ENCODE data around the gene RPL35. TPM values are rescaled to one million over a fixed set of nuclear protein-coding genes. Genes with fewer than 3 reads are reported as not detected.

Gene RPL35
- total and polyA plus RNA-seq, 7 experiments from 2014 or later = 1,415 to 2,135 (median 1,872) TPM

DNA sequence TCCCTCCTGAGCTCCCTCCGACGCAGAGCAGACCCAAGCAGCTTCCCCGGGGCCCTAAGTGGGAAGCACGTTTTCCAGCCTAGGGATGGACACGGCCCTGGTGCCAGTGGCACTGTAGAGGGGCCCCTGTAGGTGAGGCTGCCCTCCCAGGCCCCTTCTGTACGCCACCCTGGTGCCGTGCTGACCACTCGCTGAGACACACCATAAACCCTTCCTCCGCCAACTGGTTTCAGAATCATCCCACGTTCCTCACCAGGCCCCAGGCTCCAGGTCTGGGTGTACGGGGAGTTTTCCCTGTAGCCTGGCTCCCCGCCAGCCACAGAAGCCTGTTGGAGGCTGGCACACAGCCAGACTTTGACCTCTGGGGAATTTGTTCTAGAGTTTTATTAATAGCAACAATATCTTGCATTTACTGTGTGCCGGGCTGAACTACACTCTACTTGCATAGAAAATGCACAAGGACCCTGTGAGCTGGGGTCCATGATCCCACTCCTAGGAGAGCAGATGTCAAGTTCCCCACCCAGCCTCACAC lies 26.7 kb downstream of the RPL35 start:
- intact Hi-C loops (cut with micrococcal nuclease) = no loop called here
- H3K4me1 ChIP-seq (ENCODE audit: control insufficient read depth in 2 of 2, insufficient read depth in 2 of 2, low read length in 2 of 2) = no peaks in the 10 kb centered on the region
- no peak overlapping the region for H3K4me3 ChIP-seq (ENCODE audit: low read length)
- H3K27ac Mint-ChIP-seq = no peak overlapping the region
- no peak overlapping the region for H3K27ac ChIP-seq (ENCODE audit: low read depth, low read length)
- ATAC-seq (no peak), DNase-seq (no peak)
- H3K27me3 Mint-ChIP-seq = peaks cover 19 to 37% (median 23%) of the 10 kb centered on the region in 5 donors
- POLR2A ChIA-PET = no interaction called here
- no peaks in the 10 kb centered on the region for H3K4me1 Mint-ChIP-seq
- H3K27me3 ChIP-seq (ENCODE audit: control insufficient read depth in 2 of 2, insufficient read depth in 2 of 2, low read length in 2 of 2) = peaks cover 0 to 3% of the 10 kb centered on the region in 2 donors
- H3K9me3 Mint-ChIP-seq = no peaks in the 10 kb centered on the region
- no peaks in the 10 kb centered on the region for H3K36me3 ChIP-seq (ENCODE audit: control insufficient read depth in 2 of 3, insufficient read depth in 3 of 3, low read length in 3 of 3)
- CTCF ChIA-PET = no interaction called here
- H3K4me3 Mint-ChIP-seq = no peak overlapping the region
- H3K9me3 ChIP-seq (ENCODE audit: control insufficient read depth in 2 of 3, low read length in 3 of 3) = no peaks in the 10 kb centered on the region
- H3K36me3 Mint-ChIP-seq = no peaks in the 10 kb centered on the region

- H3K36me3 Mint-ChIP-seq = no peaks in the 10 kb centered on the region
- no peak for ATAC-seq
- no peaks in the 10 kb centered on the region for H3K9me3 Mint-ChIP-seq
- intact Hi-C loops (cut with micrococcal nuclease) = no loop called here
- CTCF ChIA-PET = interaction anchor here (0.7 kb wide), 1 partner anchor 144 kb away, joined by 3 read pairs; no protein-coding TSS in a partner anchor
- no peaks in the 10 kb centered on the region for H3K4me1 Mint-ChIP-seq
- Histone ChIP-seq H3K9me3 (ENCODE audit: control insufficient read depth in 2 of 3, low read length in 3 of 3) (no peaks in the 10 kb centered on the region), H3K4me3 (ENCODE audit: low read length) (no peak overlapping the region), H3K27ac (ENCODE audit: low read depth, low read length) (no peak overlapping the region), H3K36me3 (ENCODE audit: control insufficient read depth in 2 of 3, insufficient read depth in 3 of 3, low read length in 3 of 3) (no peaks in the 10 kb centered on the region), H3K4me1 (ENCODE audit: control insufficient read depth in 2 of 2, insufficient read depth in 2 of 2, low read length in 2 of 2) (no peaks in the 10 kb centered on the region), H3K27me3 (ENCODE audit: control insufficient read depth in 2 of 2, insufficient read depth in 2 of 2, low read length in 2 of 2) (peaks cover 0 to 3% of the 10 kb centered on the region in 2 donors)
- H3K27me3 Mint-ChIP-seq = peaks cover 18 to 36% (median 22%) of the 10 kb centered on the region in 5 donors
- no peak overlapping the region for H3K27ac Mint-ChIP-seq
- no peak for DNase-seq
- no peak overlapping the region for H3K4me3 Mint-ChIP-seq
- POLR2A ChIA-PET = no interaction called here
Observed at GRCh38 chr9:124834591-124834990, 27.2 kb downstream of the RPL35 start.

DNA sequence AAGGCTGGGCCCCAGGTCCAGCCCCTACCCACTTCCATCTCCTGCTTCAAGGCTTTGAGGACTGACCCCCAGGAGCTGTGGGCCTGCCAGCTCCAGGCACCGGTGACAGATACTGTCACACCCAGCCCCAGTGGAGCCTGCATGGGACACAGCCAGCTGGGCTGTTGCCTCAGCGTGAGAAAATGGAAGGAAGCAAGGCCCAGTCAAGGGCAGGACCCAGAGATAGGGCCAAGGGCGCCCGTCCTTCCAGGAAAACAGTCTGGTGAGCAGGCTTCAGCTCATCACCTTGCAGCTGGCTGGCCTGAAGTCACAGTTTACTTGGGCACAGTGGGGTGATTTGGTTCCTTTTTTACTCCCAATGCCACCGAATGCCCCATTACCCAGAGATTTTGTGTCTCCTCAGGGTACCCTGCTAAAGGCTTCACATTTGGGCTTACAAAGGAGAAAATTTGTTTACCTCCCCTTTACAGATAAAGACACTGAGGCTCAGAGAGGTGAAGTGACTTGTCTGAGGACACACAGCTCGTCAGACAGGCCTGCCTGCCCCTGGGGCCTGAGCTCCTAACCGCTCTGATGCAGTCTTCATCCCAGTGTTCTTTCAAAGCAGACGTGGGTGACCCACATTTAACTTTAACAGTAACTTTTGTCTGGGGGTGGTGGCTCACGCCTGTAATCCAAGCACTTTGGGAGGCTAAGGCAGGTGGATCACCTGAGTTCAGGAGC lies 30.0 kb downstream of the RPL35 start:
- Histone ChIP-seq H3K27me3 (ENCODE audit: control insufficient read depth in 2 of 2, insufficient read depth in 2 of 2, low read length in 2 of 2) (no peaks in the 10 kb centered on the region), H3K36me3 (ENCODE audit: control insufficient read depth in 2 of 3, insufficient read depth in 3 of 3, low read length in 3 of 3) (no peaks in the 10 kb centered on the region), H3K27ac (ENCODE audit: low read depth, low read length) (no peak overlapping the region), H3K4me1 (ENCODE audit: control insufficient read depth in 2 of 2, insufficient read depth in 2 of 2, low read length in 2 of 2) (no peaks in the 10 kb centered on the region), H3K9me3 (ENCODE audit: control insufficient read depth in 2 of 3, low read length in 3 of 3) (no peaks in the 10 kb centered on the region), H3K4me3 (ENCODE audit: low read length) (no peak overlapping the region)
- POLR2A ChIA-PET = no interaction called here
- H3K4me1 Mint-ChIP-seq = peaks cover 0 to 5% (median 0%) of the 10 kb centered on the region in 7 donors
- H3K4me3 Mint-ChIP-seq = no peak overlapping the region
- no peak for ATAC-seq
- no peak overlapping the region for H3K27ac Mint-ChIP-seq
- H3K9me3 Mint-ChIP-seq = no peaks in the 10 kb centered on the region
- CTCF ChIA-PET = interaction anchor here (0.9 kb wide), 1 partner anchor 21 kb away, joined by 3 read pairs; no protein-coding TSS in a partner anchor
- intact Hi-C loops (cut with micrococcal nuclease) = no loop called here
- H3K36me3 Mint-ChIP-seq = no peaks in the 10 kb centered on the region
- DNase-seq = no peak
- peaks cover 2 to 19% (median 7%) of the 10 kb centered on the region in 5 donors for H3K27me3 Mint-ChIP-seq

DNA sequence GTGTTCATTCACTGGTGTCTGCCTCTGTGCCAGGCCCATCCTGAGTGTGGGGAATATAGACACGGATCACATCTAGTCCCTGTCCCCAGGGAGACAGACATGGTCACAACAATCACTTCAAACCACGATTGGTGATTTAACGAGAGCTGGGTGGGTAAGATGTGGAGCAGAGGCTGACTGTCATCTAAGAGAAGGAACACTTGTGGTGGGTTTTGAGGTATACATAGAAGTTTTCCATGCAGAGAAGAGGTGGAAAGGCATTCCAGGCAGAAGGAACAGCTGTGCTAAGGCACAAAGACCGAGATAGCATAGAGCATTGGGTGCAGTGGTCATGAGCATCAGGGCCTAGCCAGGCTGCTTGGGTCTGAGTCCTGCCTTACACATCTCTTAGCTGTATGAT lies 31.2 kb downstream of the RPL35 start:
- no peaks in the 10 kb centered on the region for H3K4me1 ChIP-seq (ENCODE audit: control insufficient read depth in 2 of 2, insufficient read depth in 2 of 2, low read length in 2 of 2)
- H3K4me3 Mint-ChIP-seq = no peak overlapping the region
- H3K4me1 Mint-ChIP-seq = peaks cover 0 to 5% (median 0%) of the 10 kb centered on the region in 7 donors
- peaks cover under 1 to 17% (median 4%) of the 10 kb centered on the region in 5 donors for H3K27me3 Mint-ChIP-seq
- H3K9me3 Mint-ChIP-seq = peaks cover 0 to 5% (median 0%) of the 10 kb centered on the region in 11 donors
- no peak overlapping the region for H3K4me3 ChIP-seq (ENCODE audit: low read length)
- H3K9me3 ChIP-seq (ENCODE audit: control insufficient read depth in 2 of 3, low read length in 3 of 3) = no peaks in the 10 kb centered on the region
- no peaks in the 10 kb centered on the region for H3K27me3 ChIP-seq (ENCODE audit: control insufficient read depth in 2 of 2, insufficient read depth in 2 of 2, low read length in 2 of 2)
- ATAC-seq = no peak
- ChIA-PET CTCF (no interaction called here), POLR2A (no interaction called here)
- H3K36me3 Mint-ChIP-seq = peaks cover 0 to 4% (median 0%) of the 10 kb centered on the region in 5 donors
- H3K27ac Mint-ChIP-seq = no peak overlapping the region
- intact Hi-C loops (cut with micrococcal nuclease) = no loop called here
- DNase-seq = no peak
- no peak overlapping the region for H3K27ac ChIP-seq (ENCODE audit: low read depth, low read length)
- no peaks in the 10 kb centered on the region for H3K36me3 ChIP-seq (ENCODE audit: control insufficient read depth in 2 of 3, insufficient read depth in 3 of 3, low read length in 3 of 3)

GRCh38 chr9:124829334-124829669 lies 32.5 kb downstream of the RPL35 start:
- Mint-ChIP-seq H3K27ac (no peak overlapping the region), H3K4me3 (no peak overlapping the region), H3K4me1 (peaks cover 0 to 5% (median 0%) of the 10 kb centered on the region in 7 donors), H3K27me3 (peaks cover 0 to 8% (median 4%) of the 10 kb centered on the region in 5 donors), H3K9me3 (peaks cover 0 to 5% (median 0%) of the 10 kb centered on the region in 11 donors), H3K36me3 (peaks cover 0 to 4% (median 0%) of the 10 kb centered on the region in 5 donors)
- intact Hi-C loops (cut with micrococcal nuclease) = no loop called here
- ChIA-PET POLR2A (no interaction called here), CTCF (no interaction called here)
- Histone ChIP-seq H3K4me1 (ENCODE audit: control insufficient read depth in 2 of 2, insufficient read depth in 2 of 2, low read length in 2 of 2) (no peaks in the 10 kb centered on the region), H3K4me3 (ENCODE audit: low read length) (no peak overlapping the region), H3K27me3 (ENCODE audit: control insufficient read depth in 2 of 2, insufficient read depth in 2 of 2, low read length in 2 of 2) (no peaks in the 10 kb centered on the region), H3K27ac (ENCODE audit: low read depth, low read length) (no peak overlapping the region), H3K36me3 (ENCODE audit: control insufficient read depth in 2 of 3, insufficient read depth in 3 of 3, low read length in 3 of 3) (no peaks in the 10 kb centered on the region), H3K9me3 (ENCODE audit: control insufficient read depth in 2 of 3, low read length in 3 of 3) (no peaks in the 10 kb centered on the region)
- DNase-seq (no peak), ATAC-seq (no peak)

DNA sequence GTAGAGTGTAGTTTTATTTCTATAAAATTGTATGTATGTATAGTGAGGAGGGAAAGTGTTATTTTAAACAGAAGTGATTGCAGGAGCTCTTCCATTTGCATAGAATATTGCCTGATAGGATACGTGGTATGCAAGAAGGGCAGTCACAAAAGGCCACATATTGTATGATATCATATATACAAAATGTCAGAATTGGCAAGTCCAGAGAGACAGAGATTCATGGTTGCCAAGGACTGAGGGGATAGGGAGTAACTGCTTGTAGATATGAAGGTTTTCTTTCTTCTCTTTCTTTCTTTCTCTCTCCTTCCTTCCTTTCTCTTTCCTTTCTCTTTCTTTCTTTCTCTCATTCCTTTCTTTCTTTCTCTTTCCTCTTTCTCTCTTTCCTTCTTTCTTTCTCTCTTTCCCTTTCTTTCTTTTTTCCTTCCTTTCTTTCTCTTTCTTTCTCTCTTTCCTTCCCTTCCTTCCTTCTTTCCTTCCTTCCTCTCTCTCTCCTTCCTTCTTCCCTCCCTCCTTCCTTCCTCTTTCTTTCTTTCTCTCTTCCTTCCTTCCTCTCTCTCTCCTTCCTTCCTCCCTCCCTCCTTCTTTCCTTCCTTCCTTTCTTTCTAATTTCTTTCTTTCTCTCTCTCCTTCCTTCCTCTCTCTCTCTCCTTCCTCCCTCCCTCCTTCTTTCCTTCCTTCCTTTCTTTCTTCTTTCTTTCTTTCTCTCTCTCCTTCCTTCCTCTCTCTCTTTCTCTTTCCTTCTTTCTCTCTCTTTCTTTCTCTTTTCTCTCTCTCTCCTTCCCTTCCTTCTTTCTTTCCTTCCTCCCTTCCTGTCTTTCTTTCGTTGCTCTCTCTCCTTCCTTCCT lies 33.0 kb downstream of the RPL35 start:
- no peaks in the 10 kb centered on the region for H3K36me3 ChIP-seq (ENCODE audit: control insufficient read depth in 2 of 3, insufficient read depth in 3 of 3, low read length in 3 of 3)
- H3K4me3 ChIP-seq (ENCODE audit: low read length) = no peak overlapping the region
- H3K9me3 Mint-ChIP-seq = peaks cover 0 to 5% (median 0%) of the 10 kb centered on the region in 11 donors
- CTCF ChIA-PET = interaction anchor here (0.5 kb wide), 1 partner anchor 91 kb away, joined by 3 read pairs; no protein-coding TSS in a partner anchor
- no peaks in the 10 kb centered on the region for H3K9me3 ChIP-seq (ENCODE audit: control insufficient read depth in 2 of 3, low read length in 3 of 3)
- peaks cover 0 to 5% (median 0%) of the 10 kb centered on the region in 7 donors for H3K4me1 Mint-ChIP-seq
- no peaks in the 10 kb centered on the region for H3K27me3 ChIP-seq (ENCODE audit: control insufficient read depth in 2 of 2, insufficient read depth in 2 of 2, low read length in 2 of 2)
- peaks cover 0 to 6% (median 4%) of the 10 kb centered on the region in 5 donors for H3K27me3 Mint-ChIP-seq
- H3K27ac ChIP-seq (ENCODE audit: low read depth, low read length) = no peak overlapping the region
- peaks cover 0 to 4% (median 0%) of the 10 kb centered on the region in 5 donors for H3K36me3 Mint-ChIP-seq
- intact Hi-C loops (cut with micrococcal nuclease) = no loop called here
- ATAC-seq = no peak
- no peaks in the 10 kb centered on the region for H3K4me1 ChIP-seq (ENCODE audit: control insufficient read depth in 2 of 2, insufficient read depth in 2 of 2, low read length in 2 of 2)
- POLR2A ChIA-PET = no interaction called here
- no peak overlapping the region for H3K4me3 Mint-ChIP-seq
- peak overlapping the region in 1 of 9 donors; percentile 45 for H3K27ac Mint-ChIP-seq
- no peak for DNase-seq
